ENCODE results near the gene COA7.
A peak's percentile ranks its signal among the peaks of the same experiment; 100 is the strongest.

Gene COA7

DNA sequence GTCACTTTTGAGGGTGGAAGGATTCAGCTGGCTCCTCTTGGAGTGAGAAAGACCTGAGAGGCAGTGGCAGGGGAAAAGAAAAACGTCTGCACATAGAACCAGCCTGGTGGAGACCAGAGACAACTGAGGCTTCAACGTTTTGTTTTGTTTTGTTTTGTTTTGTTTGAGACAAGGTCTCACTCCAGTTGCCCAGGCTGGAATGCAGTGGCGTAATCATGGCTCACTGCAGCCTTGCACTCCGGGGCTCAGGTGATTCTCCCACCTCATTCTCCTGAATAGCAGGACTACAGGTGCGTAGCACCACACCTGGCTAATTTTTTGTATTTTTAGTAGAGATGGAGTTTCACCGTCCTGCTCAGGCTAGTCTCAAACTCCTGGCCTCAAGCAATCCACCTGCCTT is 52.9 kb downstream of the COA7 start:
- no peak overlapping the region for H3K9ac ChIP-seq
- no peaks in the 10 kb centered on the region for H4K20me1 ChIP-seq
- no peak overlapping the region for H3K4me2 ChIP-seq
- H3K4me3 ChIP-seq: no peak overlapping the region
- H3K27ac ChIP-seq: peak overlapping the region; percentile 9; the same call in 1 of the 2 replicates
- H3K27me3 ChIP-seq: no peaks in the 10 kb centered on the region
- H3K9me3 ChIP-seq: no peaks in the 10 kb centered on the region; the same call in 1 of the 2 replicates
- peaks cover 79% of the 10 kb centered on the region for H3K36me3 ChIP-seq
- TF ChIP-seq Cebpa-rat (IDR thresholded peaks at IDR 0.05): no peak
- H3K4me1 ChIP-seq: peaks cover 29% of the 10 kb centered on the region

DNA sequence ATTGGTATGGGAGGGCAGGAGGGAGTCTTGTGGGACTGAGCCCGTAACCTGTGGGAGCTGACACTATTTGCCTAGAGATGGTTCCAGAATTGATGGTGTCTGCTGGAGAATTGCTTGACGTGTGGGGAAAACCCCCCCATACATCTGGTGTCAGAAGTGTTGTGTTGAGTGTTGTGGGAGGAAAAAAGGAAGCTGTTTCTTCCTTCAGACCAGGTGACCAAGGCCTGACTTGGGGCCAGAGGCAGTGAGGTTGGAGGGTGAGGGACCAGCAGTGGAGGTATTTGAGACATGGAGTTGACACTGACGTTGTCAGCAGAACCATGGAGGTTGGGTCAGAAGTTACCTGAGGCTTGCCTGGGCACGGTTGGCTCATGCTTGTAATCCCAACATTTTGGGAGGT is 56.8 kb downstream of the COA7 start:
- no peak for TF ChIP-seq Cebpa-rat (IDR thresholded peaks at IDR 0.05)
- Histone ChIP-seq H3K4me1 (peaks cover 69% of the 10 kb centered on the region), H4K20me1 (no peaks in the 10 kb centered on the region), H3K9me3 (peaks cover 6% of the 10 kb centered on the region; the same call in 1 of the 2 replicates), H3K4me3 (no peak overlapping the region), H3K4me2 (peak overlapping the region; percentile 68), H3K9ac (no peak overlapping the region), H3K27me3 (no peaks in the 10 kb centered on the region), H3K27ac (peak overlapping the region; percentile 47), H3K36me3 (peaks cover 57% of the 10 kb centered on the region)

DNA sequence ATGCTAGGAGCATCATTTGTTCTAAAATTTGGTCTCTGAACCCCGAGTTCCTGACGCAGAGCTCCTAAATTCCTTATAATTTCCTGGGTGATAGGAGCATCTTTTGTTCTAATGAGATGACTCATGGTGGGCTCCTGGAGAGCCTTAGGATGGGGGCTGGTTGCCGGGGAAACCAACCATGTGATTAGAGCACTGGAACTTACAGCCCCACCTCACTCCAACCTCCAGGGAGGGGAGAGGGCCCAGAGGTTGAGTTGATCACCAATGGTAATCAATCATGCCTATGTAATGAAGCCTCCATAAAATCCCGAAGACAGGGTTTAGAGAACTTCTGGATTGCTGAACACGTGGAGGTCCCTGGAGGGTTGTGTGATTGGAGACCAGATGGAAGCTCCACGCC is 57.5 kb downstream of the COA7 start:
- Histone ChIP-seq H4K20me1 (no peaks in the 10 kb centered on the region), H3K9me3 (peaks cover 6% of the 10 kb centered on the region; the same call in 1 of the 2 replicates), H3K4me2 (peak overlapping the region; percentile 68), H3K27me3 (no peaks in the 10 kb centered on the region), H3K4me3 (no peak overlapping the region), H3K27ac (peak overlapping the region; percentile 47; the same call in 1 of the 2 replicates), H3K4me1 (peaks cover 75% of the 10 kb centered on the region), H3K9ac (no peak overlapping the region), H3K36me3 (peaks cover 57% of the 10 kb centered on the region)
- TF ChIP-seq Cebpa-rat (IDR thresholded peaks at IDR 0.05): no peak

DNA sequence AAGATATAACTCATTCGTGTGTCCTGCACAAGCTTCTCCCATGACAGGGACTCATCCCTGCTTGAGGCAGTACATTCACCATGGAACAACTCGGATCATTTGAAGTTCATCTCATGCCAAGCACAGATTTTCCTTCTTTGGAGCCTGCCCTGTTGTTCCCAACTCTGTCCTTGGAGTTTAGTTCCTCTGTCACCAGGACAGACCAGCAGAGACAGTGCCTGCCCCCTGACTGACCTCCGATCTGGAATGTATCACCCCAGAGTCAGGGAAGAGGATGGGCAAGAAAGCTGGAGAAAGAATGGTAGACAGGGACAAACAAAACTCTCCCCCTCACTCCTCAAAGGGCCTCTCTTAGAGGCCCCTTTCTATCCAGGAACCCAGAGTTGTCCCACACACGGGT is 60.2 kb downstream of the COA7 start:
- H3K4me2 ChIP-seq: peak overlapping the region; percentile 77
- H3K36me3 ChIP-seq: peaks cover 33% of the 10 kb centered on the region
- H3K4me1 ChIP-seq: peaks cover 95% of the 10 kb centered on the region
- no peak for TF ChIP-seq Cebpa-rat (IDR thresholded peaks at IDR 0.05)
- peak overlapping the region; percentile 31; the same call in 1 of the 2 replicates for H3K4me3 ChIP-seq
- H3K9ac ChIP-seq: peak overlapping the region; percentile 71
- no peaks in the 10 kb centered on the region for H4K20me1 ChIP-seq
- H3K27me3 ChIP-seq: no peaks in the 10 kb centered on the region
- peaks cover 6% of the 10 kb centered on the region; the same call in 1 of the 2 replicates for H3K9me3 ChIP-seq
- H3K27ac ChIP-seq: peak overlapping the region; percentile 92

DNA sequence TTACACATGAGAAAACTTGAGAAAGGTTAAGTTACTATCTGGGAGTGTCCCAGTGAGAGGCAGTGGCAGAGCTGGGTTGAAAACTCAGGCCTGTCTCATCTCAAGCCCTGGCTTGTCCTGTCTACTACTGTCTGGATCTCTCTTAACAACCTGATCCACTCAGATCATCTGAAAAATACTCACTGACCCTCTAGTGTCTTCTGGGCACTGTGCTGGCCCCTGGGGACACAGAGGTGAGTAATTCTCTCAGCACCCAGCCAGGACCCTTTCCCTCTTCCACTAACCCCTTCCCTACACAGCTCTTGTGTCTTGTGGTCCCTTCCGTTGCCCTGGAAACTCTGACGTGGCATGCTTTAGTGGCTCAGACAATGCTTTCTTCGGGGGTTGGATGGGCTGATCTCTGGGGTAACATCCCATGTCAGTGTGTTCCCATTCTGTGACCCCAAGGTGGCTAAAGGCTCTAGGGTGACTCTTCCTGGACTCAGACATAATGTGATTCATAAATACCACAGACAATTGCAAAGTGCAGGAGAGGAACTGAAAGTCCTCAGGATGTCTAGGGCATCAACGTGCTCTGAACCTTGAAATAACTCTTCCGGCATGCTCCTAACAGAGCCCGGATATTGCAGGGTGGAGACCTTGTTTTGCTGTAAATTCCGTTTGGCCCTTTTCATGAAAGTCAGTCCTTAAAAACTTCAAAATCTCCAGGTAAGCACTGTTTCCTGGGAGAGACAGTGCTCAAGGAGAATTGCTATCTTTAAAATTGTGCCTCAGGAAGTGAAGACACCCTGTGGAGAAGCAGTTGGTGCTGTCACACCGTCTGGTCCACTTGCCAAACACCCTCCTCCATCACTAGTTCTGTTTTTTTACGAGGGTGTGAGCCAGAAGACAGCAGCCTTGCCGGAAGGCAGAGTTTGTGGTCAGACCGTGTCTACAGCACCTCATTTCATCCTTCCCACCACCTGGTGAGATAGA is 61.1 kb downstream of the COA7 start:
- peaks cover 6% of the 10 kb centered on the region; the same call in 1 of the 2 replicates for H3K9me3 ChIP-seq
- peak overlapping the region; percentile 92 for H3K27ac ChIP-seq
- peak overlapping the region; percentile 31 for H3K4me3 ChIP-seq
- H4K20me1 ChIP-seq: no peaks in the 10 kb centered on the region
- H3K36me3 ChIP-seq: peaks cover 24% of the 10 kb centered on the region
- peaks cover 97% of the 10 kb centered on the region for H3K4me1 ChIP-seq
- TF ChIP-seq Cebpa-rat (IDR thresholded peaks at IDR 0.05): peak; percentile 45; the same call in 1 of the 2 replicates
- H3K9ac ChIP-seq: peak overlapping the region; percentile 71
- H3K27me3 ChIP-seq: no peaks in the 10 kb centered on the region
- H3K4me2 ChIP-seq: peak overlapping the region; percentile 77

DNA sequence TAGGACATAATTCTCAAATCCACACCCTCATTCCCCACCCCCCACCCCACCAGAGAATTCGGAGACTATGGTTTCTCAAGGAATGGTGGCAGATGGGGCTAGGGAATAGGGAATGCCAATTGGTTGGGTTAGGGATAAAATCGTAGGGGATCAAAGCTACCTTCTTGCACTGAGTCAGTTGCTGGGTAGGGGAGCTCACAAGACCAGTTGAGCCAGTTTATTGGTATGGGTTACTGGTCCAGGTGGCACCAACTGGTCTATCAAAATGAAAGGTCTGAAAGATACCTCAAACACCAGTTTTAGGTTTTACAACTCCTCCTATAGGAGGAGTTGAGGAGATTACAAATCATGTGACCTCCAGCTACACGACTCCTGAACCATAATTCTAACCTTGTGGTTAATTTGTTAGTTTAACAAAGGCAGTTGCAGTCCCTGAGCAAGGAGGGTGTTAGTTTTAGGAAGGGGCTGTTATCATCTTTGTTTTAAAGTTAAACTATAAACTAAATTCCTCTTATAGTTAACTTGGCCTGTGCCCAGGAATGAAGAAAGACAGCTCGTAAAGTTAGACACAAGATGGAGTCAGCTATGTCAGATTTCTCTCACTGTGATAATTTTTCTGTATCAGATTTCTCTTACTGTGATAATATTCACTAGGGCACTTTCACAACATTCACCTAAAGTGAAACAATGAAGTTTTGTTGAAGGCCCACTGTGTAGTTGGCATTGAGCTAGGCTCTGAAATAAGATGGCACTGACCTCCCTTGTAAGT is 62.6 kb downstream of the COA7 start:
- H3K27me3 ChIP-seq: no peaks in the 10 kb centered on the region
- peak overlapping the region; percentile 92 for H3K27ac ChIP-seq
- H3K4me2 ChIP-seq: peak overlapping the region; percentile 97

More for the DNA sequence above, 62.6 kb downstream of the COA7 start:
- Histone ChIP-seq H3K36me3 (peaks cover 14% of the 10 kb centered on the region; the same call in 1 of the 2 replicates), H3K4me1 (peaks cover 96% of the 10 kb centered on the region), H4K20me1 (no peaks in the 10 kb centered on the region), H3K4me3 (no peak overlapping the region; the same call in 1 of the 2 replicates), H3K9ac (peak overlapping the region; percentile 23; the same call in 1 of the 2 replicates), H3K9me3 (peaks cover 6% of the 10 kb centered on the region; the same call in 1 of the 2 replicates)
- no peak for TF ChIP-seq Cebpa-rat (IDR thresholded peaks at IDR 0.05)

Data from BLaER1 (cell line).